Heart left ventricle (tissue), 16 donors: ENCODE results near the gene ZFAND2B. TPM values are rescaled to one million over a fixed set of nuclear protein-coding genes. Genes with fewer than 3 reads are reported as not detected.

ENCODE experiments used
- ATAC-seq, 4 donors: fragments of 200-7000 bp; cut with Tn5 transposase; one replicate each; pipeline ENCODE4 v1.9.1; 2020 to 2022; ENCODE audit warnings: moderate library complexity in 4 of 4, mild to moderate bottlenecking in 3 of 4, moderate number of reproducible peaks in 1 of 4
- DNase-seq, 5 donors: peaks; one replicate each; pipeline ENCODE4 v3.0.0-alpha.2; 2020
- H3K27ac ChIP-seq, 12 donors: fragments of 200-600 bp; sonication (generic) in 4 of 12; one replicate each; pipeline versions ENCODE4 v1.5.0 to v1.8.0; 2016 to 2022; ENCODE audit warnings: mild to moderate bottlenecking in 2 of 12
- H3K27me3 ChIP-seq, 9 donors: fragments of 200-600 bp; sonication (generic) in 2 of 9; one replicate each; pipeline versions ENCODE4 v1.5.1 to v1.8.0; 2016 to 2022; ENCODE audit warnings: mild to moderate bottlenecking in 3 of 9
- H3K36me3 ChIP-seq, 9 donors: fragments of 200-600 bp; sonication (generic) in 2 of 9; one replicate each; pipeline versions ENCODE4 v1.5.0 to v1.8.0; 2018 to 2022; ENCODE audit warnings: mild to moderate bottlenecking in 2 of 9
- H3K4me1 ChIP-seq, 12 donors: fragments of 200-600 bp; sonication (generic) in 4 of 12; one replicate each; pipeline versions ENCODE4 v1.5.0 to v1.8.0; 2016 to 2022; ENCODE audit warnings: mild to moderate bottlenecking in 3 of 12
- H3K4me3 ChIP-seq, 12 donors: fragments of 200-600 bp; sonication (generic) in 4 of 12; one replicate each; pipeline versions ENCODE4 v1.5.0 to v1.8.0; 2017 to 2022; ENCODE audit warnings: mild to moderate bottlenecking in 9 of 12, moderate library complexity in 4 of 12
- H3K9me3 ChIP-seq, 12 donors: fragments of 200-600 bp; sonication (generic) in 4 of 12; one replicate each; pipeline versions ENCODE4 v1.5.0 to v1.8.0; 2016 to 2022; ENCODE audit warnings: mild to moderate bottlenecking in 1 of 12
- CTCF ChIP-seq, 12 donors: fragments of 200-600 bp; sonication (generic) in 4 of 12; IDR thresholded peaks; one replicate each; pipeline versions ENCODE4 v1.5.0 to v1.8.0; 2018 to 2022; ENCODE audit warnings: antibody characterized with exemption in 12 of 12, mild to moderate bottlenecking in 5 of 12
- POLR2A ChIP-seq, 2 donors: fragments of 450-650 bp; IDR thresholded peaks; one replicate each; pipeline ENCODE4 v1.6.1; 2017; ENCODE audit warnings: antibody characterized with exemption in 2 of 2, mild to moderate bottlenecking in 2 of 2, moderate library complexity in 2 of 2
- WGBS, 4 donors: extraction: QIAGEN DNeasy Blood & Tissue Kit in 2 of 4; methylation state at CpG; one replicate each; pipeline versions ENCODE4 v1.1.5 to v1.1.7; 2013 to 2018; 5-methylcytosine and 5-hydroxymethylcytosine counted together
- intact Hi-C, 10 donors: fragments of 100-400 bp; cut with DNase I; formaldehyde crosslinking; loops; one replicate each; pipeline versions ENCODE4 v1.11.1 to v1.14.2; 2022
- polyA plus RNA-seq, 2 donors: library from polyadenylated mRNA; stranded (reverse); fragments of 200-250 nt; gene quantifications; one replicate each; pipeline ENCODE4 v1.2.3, GENCODE V29; 2013
- total RNA-seq, 9 donors: library from RNA; depleted of rRNA in 2 of 9; stranded (reverse); fragments of >200 nt in 2 of 9; fragmentation: NEBNext Ultra II Directional in 3 of 9; extraction: Animal tissue kit (Norgen Biotek cat#: 25700) in 3 of 9; gene quantifications; one replicate each; pipeline versions ENCODE4 v1.1.0 to v1.2.4, GENCODE V29; 2016 to 2023
- donor health status: ischemic (EF 13 %, LVEDD 7.1; RV severe dilation, severe dysfunction).
- donor health status: healthy with polysubstance abuse.
- donor health status: DM: no; HTN: yes; CAD: no.
- donor health status: DM: no; HTN: no; CAD: no.
- donor health status: ischemic (EF 25% LVEDD 6.9; RV normal size, moderate dysfunction).
- donor health status: ischemic (EF 25% LVEDD 5.7; RV mildly dilated, moderate dysfunction).
- donor health status: healthy.
- donor health status: DM: yes; HTN: yes; CAD: no.
- donor health status: ischemic (EF 35%, LVEDD 5.7; RV mildly dilated, moderate dysfunction).
- donor health status: nonischemic (EF 11% LVEDD 7.7; RV severe dilation, severe dysfunction).
- donor health status: DM: yes; HTN: yes; CAD: no.
- donor health status: PGD.
- donor health status: ischemic (EF 29% LVEDD 5.4; RV normal size, mild dysfunction).
- donor health status: nonischemic (EF 23%, LVEDD 6.1; RV moderate dilation, normal function).

ZFAND2B gene
- total and polyA plus RNA-seq, 11 donors = 13.9 to 35.7 (median 23.5) TPM

DNA sequence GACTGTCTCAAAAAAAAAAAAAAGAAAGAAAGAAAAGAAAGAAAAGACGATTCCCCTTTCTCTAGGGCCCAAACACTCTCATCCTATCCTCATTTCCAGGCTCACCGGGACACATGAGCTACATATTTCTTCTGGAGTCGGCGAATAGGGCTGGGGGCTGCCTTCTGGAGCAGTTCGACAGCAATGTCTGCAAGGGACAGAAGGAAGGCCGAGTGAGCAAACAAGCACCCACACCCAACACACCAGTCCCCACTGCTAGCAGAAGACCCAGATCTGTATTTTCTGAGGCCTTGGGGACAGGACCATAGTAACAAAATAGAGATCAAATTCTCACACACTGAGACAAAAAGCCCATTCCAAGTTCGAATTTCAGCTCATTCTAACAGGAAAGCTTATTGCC is 31.1 kb upstream of the ZFAND2B start:
- Histone ChIP-seq H3K4me1 (peaks cover 7 to 57% (median 36%) of the 10 kb centered on the region in 12 donors), H3K36me3 (peaks cover 0 to 56% (median 47%) of the 10 kb centered on the region in 9 donors), H3K27ac (peak overlapping the region in 7 of 12 donors; percentile 96 to 100 (median 99)), H3K4me3 (peak overlapping the region in 9 of 12 donors; percentile 75 to 99 (median 94)), H3K27me3 (no peaks in the 10 kb centered on the region), H3K9me3 (no peaks in the 10 kb centered on the region)
- intact Hi-C loops = loop anchor here in 8 of 10 donors (5.0 to 10.0 kb wide), 7 partner anchors 42 to 891 kb away; partner anchors contain the start of genes ABCB6 (in 3 of the 8), DNAJB2 (in 3 of the 8), DNPEP (in 3 of the 8) and ANKZF1 (in 1 of the 8)
- no peak for TF ChIP-seq POLR2A (IDR thresholded peaks at IDR 0.05)
- TF ChIP-seq CTCF (IDR thresholded peaks at IDR 0.05) = no peak
- 81 to 86% (median 83%) methylated on average over 7 of the region's 7 CpGs for WGBS, 4 donors
- DNase-seq = no peak
- ATAC-seq = no peak

DNA sequence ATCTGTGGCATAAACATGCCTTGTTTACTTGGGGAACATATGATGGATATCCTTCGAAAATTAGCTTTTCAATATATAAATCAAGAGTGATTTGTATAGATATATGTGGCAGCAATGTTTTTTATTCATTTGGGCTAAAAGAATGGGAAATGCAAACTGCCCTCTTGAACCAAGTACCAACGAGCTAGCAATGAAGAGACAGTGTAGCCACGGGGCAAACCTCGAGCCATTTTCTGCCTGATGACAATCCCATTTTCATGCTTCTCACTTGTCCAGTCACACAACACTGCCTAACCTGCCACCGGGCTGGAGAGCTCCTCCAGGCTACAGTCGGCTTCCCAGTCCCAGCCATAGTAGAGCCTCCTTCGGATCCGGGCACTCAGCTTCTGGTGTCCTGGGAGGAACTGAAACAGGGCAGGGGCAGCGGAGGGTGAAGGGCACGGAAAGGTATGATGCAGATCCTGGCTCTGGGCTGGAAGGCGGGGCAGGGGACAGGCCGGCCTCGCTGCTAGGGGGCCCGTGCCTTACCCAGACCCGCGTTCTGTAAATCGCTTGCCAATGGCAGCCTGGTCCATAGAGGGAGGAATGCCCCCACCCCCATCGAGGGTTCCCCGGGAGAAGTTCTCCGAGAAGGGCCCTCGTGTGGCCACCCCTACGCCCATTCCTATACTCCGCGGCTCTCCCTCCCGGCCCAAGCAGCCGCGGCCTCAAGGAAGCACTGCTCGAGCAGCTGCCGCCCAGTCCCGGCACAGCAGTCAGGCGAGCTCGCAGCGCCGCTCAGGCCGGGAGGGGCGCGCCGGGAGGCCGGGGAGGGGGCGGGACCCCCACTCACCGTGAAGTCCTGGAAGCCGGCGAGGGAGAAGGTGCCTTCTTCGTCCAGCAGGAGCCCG is 30.4 kb upstream of the ZFAND2B start:
- Histone ChIP-seq H3K27me3 (no peaks in the 10 kb centered on the region), H3K4me3 (peak overlapping the region; percentile 58 to 99 (median 92)), H3K4me1 (peaks cover 7 to 54% (median 30%) of the 10 kb centered on the region in 12 donors), H3K9me3 (no peaks in the 10 kb centered on the region), H3K36me3 (peaks cover 0 to 60% (median 54%) of the 10 kb centered on the region in 9 donors), H3K27ac (peak overlapping the region; percentile 96 to 100 (median 98))
- peak; percentile 44 to 70 (median 62) for DNase-seq
- 3 to 5% (median 3%) methylated on average over 16 to 45 of the region's 45 CpGs for WGBS, 4 donors
- intact Hi-C loops = loop anchor here in 8 of 10 donors (2.0 to 10.0 kb wide), 11 partner anchors 15 to 891 kb away; partner anchors contain the start of genes DNAJB2 (in 5 of the 8), ABCB6 (in 3 of the 8), DNPEP (in 3 of the 8) and ANKZF1 (in 2 of the 8)
- TF ChIP-seq POLR2A (IDR thresholded peaks at IDR 0.05) (no peak), CTCF (IDR thresholded peaks at IDR 0.05) (peak in 7 of 12 donors; percentile 9 to 34 (median 30))
- ATAC-seq = peak; percentile 10 to 52 (median 38)

- intact Hi-C loops = loop anchor here in 8 of 10 donors (2.0 to 10.0 kb wide), 11 partner anchors 16 to 892 kb away; partner anchors contain the start of genes DNAJB2 (in 5 of the 8), ABCB6 (in 3 of the 8), DNPEP (in 3 of the 8) and ANKZF1 (in 2 of the 8)
- TF ChIP-seq CTCF (IDR thresholded peaks at IDR 0.05) (peak in 1 of 12 donors; percentile 25), POLR2A (IDR thresholded peaks at IDR 0.05) (peak; percentile 70 to 93)
- DNase-seq (peak; percentile 91 to 96 (median 92)), ATAC-seq (peak; percentile 79 to 90 (median 90))
- WGBS, 4 donors = 0 to 1% (median 0%) methylated on average over 18 to 69 of the region's 69 CpGs
- no peaks in the 10 kb centered on the region for H3K9me3 ChIP-seq
- H3K4me1 ChIP-seq = peaks cover 5 to 46% (median 27%) of the 10 kb centered on the region in 12 donors
- H3K36me3 ChIP-seq = peaks cover 0 to 63% (median 59%) of the 10 kb centered on the region in 9 donors
- peak within 1 kb of the TSS; percentile 96 to 100 (median 98) for H3K27ac ChIP-seq
- H3K27me3 ChIP-seq = no peaks in the 10 kb centered on the region
- H3K4me3 ChIP-seq = peak within 1 kb of the TSS; percentile 58 to 99 (median 92)
Observed at GRCh38 chr2:219176818-219177551, 29.6 kb upstream of the ZFAND2B start, which contains the start of gene CNPPD1. CNPPD1 (minus strand) TSS chr2:219176925; CDS start chr2:219176828, 97 bp downstream.
